ENCODE results near the gene SPDEF. TPM values are rescaled to one million over a fixed set of nuclear protein-coding genes. Genes with fewer than 3 reads are reported as not detected.

SPDEF gene
- polyA plus RNA-seq, 2 of the 4 experiments (the other 2 are of a cell fraction) = 4.3 to 5.4 TPM

- Histone ChIP-seq H3K9me3 (0 out of 3 replicates have a peak, but pooled peaks cover under 1% of the 10 kb centered on the region), H3K4me1 (no peaks in the 10 kb centered on the region), H3K4me3 (no peak overlapping the region), H3K4me2 (no peak overlapping the region), H3K27ac (no peak overlapping the region)
- TF ChIP-seq MAFK (IDR thresholded peaks at IDR 0.05; ENCODE audit: partially characterized antibody) (no peak), FOSL2 (IDR thresholded peaks at IDR 0.05) (no peak), FOSL2 (CRISPR knock-in tag; IDR thresholded peaks at IDR 0.05) (no peak)
- 77% methylated on average over 3 of the region's 3 CpGs for WGBS (ENCODE audit: missing lambda C conversion rate)
- ChIA-PET CTCF (interaction anchor here (1.1 kb wide), 1 partner anchor 33 kb away, joined by 4 read pairs; no protein-coding TSS in a partner anchor), POLR2A (no interaction called here)
- no peak for FAIRE-seq
- no peak for DNase-seq (ENCODE audit: low read depth in 1 of 2, low spot score in 1 of 2)
- ATAC-seq = no peak
Observed at GRCh38 chr6:34494973-34495372, 61.2 kb downstream of the SPDEF start.

- DNase-seq (ENCODE audit: low read depth in 1 of 2, low spot score in 1 of 2) (no peak), FAIRE-seq (no peak), ATAC-seq (no peak)
- no peak overlapping the region for H3K4me2 ChIP-seq
- CTCF ChIA-PET = no interaction called here
- no peaks in the 10 kb centered on the region for H3K4me1 ChIP-seq
- H3K4me3 ChIP-seq = no peak overlapping the region
- H3K9me3 ChIP-seq = no peaks in the 10 kb centered on the region
- TF ChIP-seq MAZ (IDR thresholded peaks at IDR 0.05; ENCODE audit: borderline replicate concordance, low read depth, low read length) (no peak), MAX (IDR thresholded peaks at IDR 0.05) (no peak)
- no peak overlapping the region for H3K27ac ChIP-seq
- 65% methylated on average over 4 of the region's 4 CpGs for WGBS (ENCODE audit: missing lambda C conversion rate)
- POLR2A ChIA-PET = no interaction called here
Observed at GRCh38 chr6:34493344-34493743, 62.8 kb downstream of the SPDEF start.

- ATAC-seq (no peak), FAIRE-seq (no peak), DNase-seq (ENCODE audit: low read depth in 1 of 2, low spot score in 1 of 2) (no peak)
- Histone ChIP-seq H3K4me2 (no peak overlapping the region), H3K4me1 (no peaks in the 10 kb centered on the region), H3K4me3 (no peak overlapping the region), H3K9me3 (no peaks in the 10 kb centered on the region), H3K27ac (no peak overlapping the region)
- 78% methylated on average over 9 of the region's 10 CpGs for WGBS (ENCODE audit: missing lambda C conversion rate)
- CTCF ChIA-PET = no interaction called here
- TF ChIP-seq RFX5 (IDR thresholded peaks at IDR 0.05) = no peak
- no peak for TF ChIP-seq PHF8 (IDR thresholded peaks at IDR 0.05; ENCODE audit: borderline replicate concordance, low read depth)
- TF ChIP-seq CEBPB (IDR thresholded peaks at IDR 0.05) = no peak
- TF ChIP-seq SREBF2 (IDR thresholded peaks at IDR 0.05) = no peak
- TF ChIP-seq MYC (IDR thresholded peaks at IDR 0.05; ENCODE audit: borderline replicate concordance, low read length) = no peak
- TF ChIP-seq KDM1A (IDR thresholded peaks at IDR 0.05; ENCODE audit: low read depth) = no peak
- TF ChIP-seq TFCP2L1 (CRISPR knock-in tag; IDR thresholded peaks at IDR 0.05) = no peak
- TF ChIP-seq POLR2AphosphoS2 (conservative IDR thresholded peaks at IDR 0.05; ENCODE audit: low read length) = no peak
- no peak for TF ChIP-seq POLR2A (IDR thresholded peaks at IDR 0.05; ENCODE audit: low read length)
- no peak for TF ChIP-seq EP300 (IDR thresholded peaks at IDR 0.05)
- TF ChIP-seq CTCF (IDR thresholded peaks at IDR 0.05) = no peak
- no peak for TF ChIP-seq CHD2 (IDR thresholded peaks at IDR 0.05; ENCODE audit: low read length, partially characterized antibody)
- no peak for TF ChIP-seq RAD21 (conservative IDR thresholded peaks at IDR 0.05 in 1 of 2, IDR thresholded peaks at IDR 0.05 in 1 of 2)
- POLR2A ChIA-PET = no interaction called here
Observed at GRCh38 chr6:34491091-34491430, 65.1 kb downstream of the SPDEF start.

DNA sequence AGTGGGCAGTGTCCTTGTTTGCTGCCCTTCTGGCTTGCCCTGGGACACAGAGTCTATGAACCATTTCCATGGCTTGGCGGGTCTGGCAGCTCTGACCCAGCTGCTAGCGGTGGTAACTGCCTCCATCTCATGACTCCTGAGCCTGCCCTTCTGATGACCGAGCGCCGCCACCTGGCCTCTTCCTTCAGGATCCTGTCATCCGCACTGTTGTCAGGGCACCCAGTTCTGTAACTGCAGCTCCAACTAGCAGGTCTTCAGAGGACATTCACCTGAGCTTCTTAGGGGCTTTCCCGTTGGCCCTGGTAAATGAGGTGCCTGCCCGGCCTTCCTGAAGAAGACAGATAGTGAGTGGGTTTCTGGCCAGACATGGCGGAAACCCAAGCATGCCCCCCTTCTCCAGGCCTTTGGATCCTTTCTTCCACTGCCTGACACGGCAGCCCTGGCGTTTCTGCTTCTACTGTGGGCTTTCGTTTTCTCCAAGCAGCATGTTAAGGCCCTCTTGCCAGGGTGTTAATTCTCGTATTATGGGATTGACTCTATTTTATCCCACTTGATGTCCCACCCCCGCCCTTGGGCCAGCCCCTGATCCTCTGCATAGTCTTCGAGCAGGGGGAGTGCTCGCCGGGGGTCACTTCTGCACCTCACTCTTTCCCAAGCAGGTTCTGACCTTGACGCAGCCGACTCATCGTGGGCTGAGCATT lies 65.6 kb downstream of the SPDEF start:
- FAIRE-seq = no peak
- ChIA-PET POLR2A (no interaction called here), CTCF (interaction anchor here (1.5 kb wide), 1 partner anchor 118 kb away, joined by 3 read pairs; no protein-coding TSS in a partner anchor)
- H3K4me1 ChIP-seq = no peaks in the 10 kb centered on the region
- no peak overlapping the region for H3K4me2 ChIP-seq
- no peak overlapping the region for H3K4me3 ChIP-seq
- H3K9me3 ChIP-seq = no peaks in the 10 kb centered on the region
- no peak for ATAC-seq
- DNase-seq (ENCODE audit: low read depth in 1 of 2, low spot score in 1 of 2) = no peak
- 90% methylated on average over 19 of the region's 20 CpGs for WGBS (ENCODE audit: missing lambda C conversion rate)
- no peak overlapping the region for H3K27ac ChIP-seq
- TF ChIP-seq GATA3 (IDR thresholded peaks at IDR 0.05; ENCODE audit: borderline replicate concordance) (no peak), ZNF302 (CRISPR knock-in tag; IDR thresholded peaks at IDR 0.05) (no peak), ZFP36 (IDR thresholded peaks at IDR 0.05; ENCODE audit: borderline replicate concordance, partially characterized antibody) (no peak), HOXB5 (CRISPR knock-in tag; IDR thresholded peaks at IDR 0.05) (no peak), EHF (CRISPR knock-in tag; IDR thresholded peaks at IDR 0.05) (no peak), HMGXB4 (CRISPR knock-in tag; IDR thresholded peaks at IDR 0.05; ENCODE audit: borderline replicate concordance) (no peak), RAD21 (conservative IDR thresholded peaks at IDR 0.05 in 1 of 2, IDR thresholded peaks at IDR 0.05 in 1 of 2) (no peak), HOXB13 (CRISPR knock-in tag; IDR thresholded peaks at IDR 0.05; ENCODE audit: low read depth) (no peak), EP300 (IDR thresholded peaks at IDR 0.05) (no peak), HEYL (CRISPR knock-in tag; IDR thresholded peaks at IDR 0.05) (no peak), MYC (IDR thresholded peaks at IDR 0.05; ENCODE audit: borderline replicate concordance, low read length) (no peak), JUNB (IDR thresholded peaks at IDR 0.05) (no peak), NFE2L2 (conservative IDR thresholded peaks at IDR 0.05; ENCODE audit: low read length) (no peak)
- TF ChIP-seq, protein P1, sequence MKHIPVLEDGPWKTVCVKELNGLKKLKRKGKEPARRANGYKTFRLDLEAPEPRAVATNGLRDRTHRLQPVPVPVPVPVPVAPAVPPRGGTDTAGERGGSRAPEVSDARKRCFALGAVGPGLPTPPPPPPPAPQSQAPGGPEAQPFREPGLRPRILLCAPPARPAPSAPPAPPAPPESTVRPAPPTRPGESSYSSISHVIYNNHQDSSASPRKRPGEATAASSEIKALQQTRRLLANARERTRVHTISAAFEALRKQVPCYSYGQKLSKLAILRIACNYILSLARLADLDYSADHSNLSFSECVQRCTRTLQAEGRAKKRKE (CRISPR knock-in tag; IDR thresholded peaks at IDR 0.05; ENCODE audit: low read depth) = no peak

All from A549 (cell line).